Fibroblast of pulmonary artery (primary cell): ENCODE data around the gene CHPF2.

Experiments used
- DNase-seq: peaks from one replicate; pipeline ENCODE4 v3.0.0-alpha.2; 2010; ENCODE audit warnings: low read depth
- H3K4me3 ChIP-seq: replicated peaks from 2 replicates; pipeline ENCODE4 v1.5.1; 2011; ENCODE audit warnings: low read depth, mild to moderate bottlenecking, control low read depth, low read length, moderate library complexity
- TF ChIP-seq, protein P1 (sequence below): IDR thresholded peaks from 2 replicates; pipeline ENCODE4 v1.5.1; 2011; ENCODE audit warnings: mild to moderate bottlenecking, control low read depth, low read length, inconsistent platforms; ENCODE audit errors: missing control alignments

CHPF2 gene

DNA sequence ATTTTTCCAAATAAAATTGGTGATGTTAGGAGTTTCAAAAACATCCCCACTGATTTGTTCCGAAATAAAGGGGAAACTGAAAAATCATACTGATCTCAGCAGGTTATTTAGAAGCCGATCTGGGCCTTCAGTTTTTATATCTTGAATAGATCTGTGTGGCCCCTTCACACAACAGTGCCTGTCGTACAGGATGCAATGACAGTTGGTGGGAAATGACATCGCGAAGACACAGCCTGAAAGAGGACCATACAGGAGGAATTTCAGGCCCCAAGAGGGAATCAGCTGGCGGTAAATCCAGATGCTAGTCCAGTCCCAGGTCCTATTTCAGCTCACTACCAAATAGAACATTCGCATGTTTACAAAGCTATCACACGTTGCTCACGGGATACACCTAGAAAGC, 25.0 kb upstream of the CHPF2 start:
- no peak for DNase-seq
- H3K4me3 ChIP-seq = no peak overlapping the region
- TF ChIP-seq, protein P1, sequence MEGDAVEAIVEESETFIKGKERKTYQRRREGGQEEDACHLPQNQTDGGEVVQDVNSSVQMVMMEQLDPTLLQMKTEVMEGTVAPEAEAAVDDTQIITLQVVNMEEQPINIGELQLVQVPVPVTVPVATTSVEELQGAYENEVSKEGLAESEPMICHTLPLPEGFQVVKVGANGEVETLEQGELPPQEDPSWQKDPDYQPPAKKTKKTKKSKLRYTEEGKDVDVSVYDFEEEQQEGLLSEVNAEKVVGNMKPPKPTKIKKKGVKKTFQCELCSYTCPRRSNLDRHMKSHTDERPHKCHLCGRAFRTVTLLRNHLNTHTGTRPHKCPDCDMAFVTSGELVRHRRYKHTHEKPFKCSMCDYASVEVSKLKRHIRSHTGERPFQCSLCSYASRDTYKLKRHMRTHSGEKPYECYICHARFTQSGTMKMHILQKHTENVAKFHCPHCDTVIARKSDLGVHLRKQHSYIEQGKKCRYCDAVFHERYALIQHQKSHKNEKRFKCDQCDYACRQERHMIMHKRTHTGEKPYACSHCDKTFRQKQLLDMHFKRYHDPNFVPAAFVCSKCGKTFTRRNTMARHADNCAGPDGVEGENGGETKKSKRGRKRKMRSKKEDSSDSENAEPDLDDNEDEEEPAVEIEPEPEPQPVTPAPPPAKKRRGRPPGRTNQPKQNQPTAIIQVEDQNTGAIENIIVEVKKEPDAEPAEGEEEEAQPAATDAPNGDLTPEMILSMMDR = no peak

DNA sequence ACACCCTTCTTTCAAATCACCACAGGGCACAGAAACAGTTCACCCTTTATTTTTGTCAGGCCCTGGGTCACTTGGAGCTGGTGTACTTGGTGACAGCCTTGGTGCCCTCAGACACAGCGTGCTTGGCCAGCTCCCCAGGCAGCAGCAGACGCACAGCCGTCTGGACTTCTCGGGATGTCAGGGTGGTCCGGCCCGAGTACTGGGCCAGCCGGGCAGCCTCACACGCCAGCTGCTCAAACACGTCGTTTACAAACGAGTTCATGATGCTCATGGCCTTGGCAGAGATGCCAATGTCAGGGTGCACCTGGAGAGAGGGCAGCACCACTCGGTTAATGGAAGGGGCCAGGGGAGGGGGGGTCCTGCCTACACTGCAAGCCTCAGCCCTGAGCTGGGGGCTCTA, 24.5 kb upstream of the CHPF2 start:
- no peak for DNase-seq
- TF ChIP-seq, protein P1 = no peak
- H3K4me3 ChIP-seq = no peak overlapping the region

DNA sequence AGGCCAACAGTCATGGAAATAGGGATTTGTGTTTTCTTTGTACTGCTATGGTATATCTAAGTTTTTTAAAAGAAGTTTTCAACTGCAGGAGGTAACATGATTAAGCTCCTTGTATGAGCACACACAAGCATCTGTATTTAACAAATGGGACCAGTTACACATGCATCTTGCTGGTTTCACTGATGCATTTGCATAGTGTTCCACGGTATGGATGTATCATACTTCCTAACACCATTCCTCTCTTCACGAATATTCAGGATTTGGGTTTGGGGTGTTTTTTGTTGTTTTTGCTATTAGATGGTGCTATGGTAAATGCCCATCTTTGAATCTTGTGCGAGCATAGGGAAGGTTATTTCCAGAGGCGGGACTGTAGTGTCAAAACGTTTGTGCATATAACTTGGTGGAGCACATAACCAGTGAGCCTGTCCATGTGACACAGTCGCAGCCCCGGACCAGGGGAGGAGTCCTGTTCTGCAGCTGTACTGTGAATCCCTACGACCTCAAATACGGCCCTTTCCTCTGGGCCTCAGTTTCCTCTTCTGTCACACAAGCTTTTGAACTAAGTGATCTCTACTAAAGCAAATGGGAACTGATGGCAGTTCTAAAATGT, 23.9 kb upstream of the CHPF2 start:
- DNase-seq = no peak
- TF ChIP-seq, protein P1 = no peak
- no peak overlapping the region for H3K4me3 ChIP-seq

DNA sequence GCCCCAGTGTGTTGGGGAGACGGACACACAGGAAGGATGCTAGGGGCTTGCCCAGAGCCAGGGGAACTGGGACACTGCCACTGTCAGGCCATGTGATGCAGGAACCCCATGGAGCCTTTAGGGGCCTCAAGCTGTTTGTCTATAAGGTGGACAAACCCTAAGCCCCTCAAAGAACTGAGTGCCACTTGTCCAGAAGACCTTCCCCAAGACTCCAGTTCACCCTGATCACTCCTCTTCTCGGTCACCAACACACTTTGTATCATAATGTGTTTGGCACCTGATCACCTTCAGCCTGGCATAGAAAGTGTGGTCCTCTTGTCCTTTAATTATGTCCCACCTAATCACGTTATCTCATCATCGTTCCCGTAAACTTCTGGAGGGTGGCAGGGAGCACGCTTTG, 22.7 kb upstream of the CHPF2 start:
- no peak for DNase-seq
- TF ChIP-seq, protein P1 = no peak
- H3K4me3 ChIP-seq = no peak overlapping the region

DNA sequence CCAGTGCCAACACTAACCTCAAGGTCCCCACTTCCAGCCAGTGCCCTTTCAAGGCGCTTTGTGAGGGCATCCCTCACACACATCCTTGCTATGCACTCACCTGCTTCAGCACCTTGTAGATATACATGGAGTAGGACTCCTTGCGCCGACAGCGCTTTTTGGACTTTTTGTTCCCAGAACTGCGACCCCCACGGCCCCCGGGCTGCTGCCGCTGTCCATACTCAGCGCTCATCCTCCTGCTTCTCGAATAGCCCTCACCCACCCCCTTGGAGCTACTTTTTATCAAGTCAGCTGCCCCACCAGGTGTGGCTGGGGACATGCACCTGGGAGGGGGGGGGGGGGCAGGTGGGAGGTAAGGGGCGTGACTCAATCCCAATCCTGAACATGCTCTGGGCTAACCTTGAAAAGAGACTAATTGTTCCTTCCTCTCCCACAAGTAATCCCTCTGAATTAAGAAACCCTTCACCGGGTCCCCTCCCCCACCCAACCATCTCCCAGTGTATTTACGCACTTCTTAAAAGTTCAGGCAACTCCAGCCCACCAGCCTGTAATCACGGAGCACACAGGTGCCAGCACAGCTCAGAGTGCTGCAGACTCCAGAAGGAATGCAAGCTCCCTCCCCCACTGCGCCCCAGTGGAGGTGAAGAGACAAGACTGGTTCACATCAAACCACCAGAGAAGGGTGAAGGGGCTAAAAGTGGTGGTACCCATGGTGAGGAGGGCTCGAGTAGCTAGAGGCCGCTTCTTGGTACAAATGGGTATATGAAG, 22.0 kb upstream of the CHPF2 start, which contains the start of gene H2BK1:
H2BK1 (minus strand) TSS at position 402 of the 768 bp plus-strand sequence; CDS start at position 232, 170 bp downstream.
- no peak within 1 kb of the TSS for H3K4me3 ChIP-seq
- TF ChIP-seq, protein P1 = no peak
- no peak for DNase-seq

DNA sequence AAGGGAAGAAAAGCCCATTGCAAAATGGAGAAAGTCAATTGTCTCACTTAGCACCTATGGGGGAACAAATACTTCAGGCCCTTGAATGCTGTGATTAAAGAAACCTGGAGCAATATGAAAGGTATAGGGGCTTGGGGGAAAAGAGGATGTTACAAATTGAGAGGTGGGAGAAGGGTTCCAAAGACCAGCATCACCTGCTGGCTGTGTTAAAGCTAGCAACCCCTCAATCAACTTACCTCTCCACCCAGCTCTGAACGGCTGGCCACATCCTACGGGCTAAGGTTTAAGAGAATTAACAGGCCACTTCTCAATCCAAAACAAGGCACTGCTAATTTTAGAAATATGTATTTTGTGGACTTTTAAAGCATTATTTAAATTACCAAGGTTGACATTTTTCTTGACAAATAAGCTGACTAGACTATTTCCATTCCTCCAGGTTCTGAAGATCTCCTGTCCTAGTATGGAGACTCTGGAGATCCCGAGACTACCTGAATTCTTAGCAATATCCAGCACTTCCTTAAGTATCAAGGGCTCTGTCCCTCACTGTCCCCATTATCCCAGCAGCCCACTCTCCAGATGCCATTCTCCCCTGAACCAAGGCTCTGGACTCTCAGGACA, 21.0 kb upstream of the CHPF2 start:
- no peak for DNase-seq
- no peak overlapping the region for H3K4me3 ChIP-seq
- TF ChIP-seq, protein P1 = no peak
